HepG2 (cell line): Measurements from ENCODE around the gene ALCAM. TPM values are rescaled to one million over a fixed set of nuclear protein-coding genes. Genes with fewer than 3 reads are reported as not detected.

Experiments
- ATAC-seq: fragments of 200-7000 bp; cut with Tn5 transposase; 3 replicates; pipeline ENCODE4 v1.9.1; 2020; ENCODE audit warnings: mild to moderate bottlenecking, moderate library complexity
- BruUV-seq: library from RNA; stranded (reverse); fragments of 400-500 nt; replicated peaks from 2 replicates; lab custom pipeline; 2021; lab: Mats Ljungman, UMichigan
- CTCF ChIA-PET: fragments of 300-600 bp; formaldehyde crosslinking; extraction: SDS; loops from one replicate; lab custom pipeline; 2021; ENCODE audit warnings: low total read pairs, inconsistent platforms, low intra/inter-chr PET ratio; lab: Yijun Ruan, JAX
- POLR2A ChIA-PET: fragments of 350-600 bp; sonication (Branson Sonifier 250); formaldehyde crosslinking; loops from one replicate; lab custom pipeline; 2020; ENCODE audit warnings: antibody characterized with exemption, inconsistent platforms; lab: Yijun Ruan, JAX
- DNase-seq: peaks from one replicate; pipeline ENCODE4 v3.0.0-alpha.2; 2015; ENCODE audit warnings: low spot score
- FAIRE-seq: peaks from 3 replicates; lab custom pipeline; 2011; peaks lifted over from hg19 to GRCh38; lab: Jason Lieb, UNC
- H2AFZ ChIP-seq: one replicate; pipeline ENCODE4 v1.6.1; 2011; ENCODE audit warnings: low read length, inconsistent platforms
- H3K27ac ChIP-seq: fragments of 300-600 bp; 3 replicates; pipeline ENCODE4 v1.8.0; 2011; ENCODE audit warnings: mixed run types, mild to moderate bottlenecking, mixed read lengths, low read length, inconsistent platforms; ENCODE audit not compliant: insufficient read depth; ENCODE audit errors: extremely low read length
- H3K27me3 ChIP-seq, 2 experiments: fragments of 200-600 bp in 1 of 2; 2 replicates in 1 of 2; 3 replicates in 1 of 2; pipeline versions ENCODE4 v1.6.0 to v1.8.0; 2011; ENCODE audit warnings: low read length in 2 of 2, mild to moderate bottlenecking in 2 of 2, moderate library complexity in 2 of 2, inconsistent platforms in 1 of 2; ENCODE audit not compliant: insufficient read depth in 2 of 2, control insufficient read depth in 1 of 2
- H3K36me3 ChIP-seq, 2 experiments: fragments of 200-600 bp in 1 of 2; replicated peaks in 1 of 2; 2 replicates in 1 of 2; 3 replicates in 1 of 2; pipeline versions ENCODE4 v1.5.1 to v1.8.0; 2011; ENCODE audit warnings: low read length in 2 of 2, inconsistent platforms in 1 of 2; ENCODE audit not compliant: insufficient read depth in 2 of 2, control insufficient read depth in 1 of 2
- H3K4me1 ChIP-seq: 2 replicates; pipeline ENCODE4 v1.5.1; 2012; ENCODE audit warnings: low read length, inconsistent platforms; ENCODE audit not compliant: insufficient read depth
- H3K4me2 ChIP-seq: 2 replicates; pipeline ENCODE4 v1.6.0; 2011; ENCODE audit warnings: low read depth, low read length, inconsistent platforms
- H3K4me3 ChIP-seq, 3 experiments: fragments of 200-600 bp in 1 of 3; sonication (generic), shearing (Covaris generic) in 1 of 3; replicated peaks in 1 of 3; 2 replicates each; pipeline ENCODE4 v1.5.1; 2011 to 2016; ENCODE audit warnings: low read length in 3 of 3, inconsistent platforms in 2 of 3, low read depth in 2 of 3, mild to moderate bottlenecking in 2 of 3, control low read depth in 1 of 3, mixed read lengths in 1 of 3; ENCODE audit not compliant: insufficient read depth in 1 of 3
- H3K79me2 ChIP-seq: one replicate; pipeline ENCODE4 v1.6.1; 2011; ENCODE audit warnings: low read length, inconsistent platforms; ENCODE audit not compliant: insufficient read depth
- H3K9ac ChIP-seq: 2 replicates; pipeline ENCODE4 v1.6.0; 2011; ENCODE audit warnings: mild to moderate bottlenecking, low read depth, low read length, inconsistent platforms; ENCODE audit not compliant: insufficient read depth
- H3K9me3 ChIP-seq: 2 replicates; pipeline ENCODE4 v1.5.1; 2012; ENCODE audit warnings: mild to moderate bottlenecking, low read length
- H4K20me1 ChIP-seq: 2 replicates; pipeline ENCODE4 v1.6.0; 2011; ENCODE audit warnings: inconsistent platforms, mild to moderate bottlenecking, low read length, moderate library complexity; ENCODE audit not compliant: insufficient read depth
- ATF7 ChIP-seq, 2 experiments: fragments of 450-650 bp in 1 of 2; sonication (generic) in 1 of 2; formaldehyde crosslinking in 1 of 2; IDR thresholded peaks; 2 replicates each; pipeline versions ENCODE4 v1.4.0 to v1.6.1; 2016 to 2020; ENCODE audit warnings: antibody characterized with exemption in 1 of 2, mild to moderate bottlenecking in 1 of 2, missing genetic modification reagents in 1 of 2
- ATF7-NPFF ChIP-seq: sonication (generic); formaldehyde crosslinking; IDR thresholded peaks from 2 replicates; pipeline ENCODE4 v1.8.1; 2023; ENCODE audit warnings: mild to moderate bottlenecking, low read depth, missing genetic modification reagents, moderate library complexity
- KLF6 ChIP-seq: IDR thresholded peaks from 2 replicates; pipeline ENCODE4 v1.8.0; 2016; ENCODE audit warnings: missing biosample characterization, missing genetic modification reagents
- MAFF ChIP-seq: IDR thresholded peaks from 2 replicates; pipeline ENCODE4 v1.6.1; 2011; ENCODE audit warnings: low read depth, low read length, improper control_type of control experiment
- MAFK ChIP-seq, 2 experiments: IDR thresholded peaks in 1 of 2; conservative IDR thresholded peaks in 1 of 2; 2 replicates each; pipeline ENCODE4 v1.6.1; 2011; ENCODE audit warnings: improper control_type of control experiment in 2 of 2, low read length in 2 of 2
- MEF2D ChIP-seq: sonication (generic); formaldehyde crosslinking; IDR thresholded peaks from 2 replicates; pipeline ENCODE4 v1.5.1; 2020; ENCODE audit warnings: mild to moderate bottlenecking, missing genetic modification reagents
- NCOR1 ChIP-seq: fragments of 200-600 bp; sonication (generic); IDR thresholded peaks from 2 replicates; pipeline ENCODE4 v1.7.0; 2017; ENCODE audit warnings: antibody characterized with exemption, low read length, borderline replicate concordance
- NFYC ChIP-seq: IDR thresholded peaks from 2 replicates; pipeline ENCODE4 v1.6.1; 2016; ENCODE audit warnings: missing genetic modification reagents, missing compliant biosample characterization
- ZNF205 ChIP-seq: IDR thresholded peaks from 2 replicates; pipeline ENCODE4 v1.6.1; 2018; ENCODE audit warnings: missing biosample characterization, missing genetic modification reagents
- WGBS: methylation state at CpG from one replicate; pipeline ENCODE4 v1.1.6; 2017; ENCODE audit warnings: low lambda C conversion rate; 5-methylcytosine and 5-hydroxymethylcytosine counted together
- in situ Hi-C: cut with HindIII; loops from 2 replicates; pipeline ENCODE4 v1.10.0; 2017; ENCODE audit warnings: low pct_unique_long_range_greater_than_20kb; ENCODE audit not compliant: extremely low pct_ligation_motif_present
- intact Hi-C: fragments of 100-400 bp; cut with micrococcal nuclease; formaldehyde crosslinking; loops from one replicate; pipeline ENCODE4 v1.10.0; 2022; ENCODE audit not compliant: unreplicated experiment
- polyA plus RNA-seq, 8 experiments: library from polyadenylated mRNA; depleted of rRNA in 3 of 8; stranded (reverse) in 7 of 8; unstranded in 1 of 8; fragments of >200 nt; fragmentation: Illumina TruSeq in 4 of 8; extraction: Trizol in 4 of 8; gene quantifications; 2 replicates each; pipeline versions ENCODE4 v1.2.1 to v1.2.3, GENCODE V29; 2011 to 2016; ENCODE audit warnings: low read depth in 4 of 8, missing spikeins in 1 of 8, mixed read lengths in 1 of 8; ENCODE audit not compliant: insufficient read depth in 1 of 8
- total RNA-seq, 5 experiments: library from RNA; depleted of rRNA; stranded (reverse); fragments of >200 nt; fragmentation: Illumina TruSeq; extraction: Trizol; gene quantifications; 2 replicates each; pipeline ENCODE4 v1.2.3, GENCODE V29; 2016; ENCODE audit warnings: low read depth in 1 of 5
- TF ChIP-seq, protein P1 (sequence below): sonication (generic); formaldehyde crosslinking; IDR thresholded peaks from 2 replicates; pipeline ENCODE4 v1.4.0; 2020; ENCODE audit warnings: mild to moderate bottlenecking, missing genetic modification reagents

ALCAM gene
- total and polyA plus RNA-seq, 2 of the 13 experiments (the other 11 are each of a cell fraction or from before 2014, with no cell fraction given), result 26.0 to 33.1 TPM

DNA sequence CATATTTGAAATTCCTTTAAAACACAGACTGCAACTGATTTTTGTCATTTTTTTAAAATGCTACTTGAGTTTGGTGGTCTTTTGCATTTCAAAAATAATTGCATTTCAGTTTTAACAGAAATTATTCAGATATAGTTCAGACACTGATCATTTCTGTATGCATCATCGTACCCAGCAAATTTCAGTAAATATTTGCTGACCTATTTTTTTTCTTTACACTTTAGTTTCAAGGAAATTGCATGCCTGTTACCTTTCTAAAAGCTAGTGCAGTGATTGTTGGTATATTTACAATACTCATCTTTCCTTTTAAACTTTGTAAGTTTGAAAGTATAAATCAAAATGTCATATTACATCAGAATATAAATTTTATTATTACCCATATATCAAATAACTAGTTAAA is 32.4 kb downstream of the ALCAM start:
- Histone ChIP-seq H4K20me1 (no peaks in the 10 kb centered on the region), H3K27ac (no peak overlapping the region), H2AFZ (no peak overlapping the region), H3K4me3 (no peak overlapping the region), H3K79me2 (peaks cover 28% of the 10 kb centered on the region), H3K27me3 (no peaks in the 10 kb centered on the region), H3K9me3 (no peaks in the 10 kb centered on the region), H3K36me3 (peaks cover 1 to 5% of the 10 kb centered on the region in 2 experiments; a peak in 1 of 5 replicates), H3K4me1 (peaks cover 16% of the 10 kb centered on the region), H3K4me2 (no peak overlapping the region), H3K9ac (no peak overlapping the region)
- no peak for DNase-seq
- ChIA-PET CTCF (no interaction called here), POLR2A (no interaction called here)
- no peak for TF ChIP-seq ATF7-NPFF (CRISPR knock-in tag)
- TF ChIP-seq MEF2D (CRISPR knock-in tag), result no peak
- no peak for TF ChIP-seq ATF7 (IDR thresholded peaks at IDR 0.05)
- TF ChIP-seq ATF7 (CRISPR knock-in tag; IDR thresholded peaks at IDR 0.05), result no peak
- TF ChIP-seq MAFK (conservative IDR thresholded peaks at IDR 0.05 in 1 of 2, IDR thresholded peaks at IDR 0.05 in 1 of 2; ENCODE audit: low read length in 2 of 2), result peak; percentile 70 to 84
- TF ChIP-seq MAFF, result peak; percentile 84
- no peak for ATAC-seq
- no TSS peak for BruUV-seq
- intact Hi-C loops, result no loop called here
- in situ Hi-C loops, result no loop called here
- 38% methylated on average over 1 of the region's 1 CpG for WGBS
- FAIRE-seq, result no peak

- WGBS, result 100% methylated on average over 1 of the region's 1 CpG
- FAIRE-seq, result no peak
- intact Hi-C loops, result no loop called here
- Histone ChIP-seq H3K4me3 (no peak overlapping the region), H3K27ac (no peak overlapping the region), H3K36me3 (peaks cover 1 to 5% of the 10 kb centered on the region in 2 experiments; a peak in 1 of 5 replicates), H2AFZ (no peak overlapping the region), H3K27me3 (no peaks in the 10 kb centered on the region), H3K9ac (no peak overlapping the region), H4K20me1 (no peaks in the 10 kb centered on the region), H3K4me1 (peaks cover 16% of the 10 kb centered on the region), H3K9me3 (no peaks in the 10 kb centered on the region), H3K4me2 (no peak overlapping the region), H3K79me2 (peaks cover 23% of the 10 kb centered on the region)
- ChIA-PET POLR2A (no interaction called here), CTCF (no interaction called here)
- no peak for TF ChIP-seq NCOR1
- no peak for TF ChIP-seq NFYC (CRISPR knock-in tag)
- no peak for TF ChIP-seq ZNF205 (CRISPR knock-in tag)
- no peak for TF ChIP-seq KLF6 (CRISPR knock-in tag)
- TF ChIP-seq, protein P1, sequence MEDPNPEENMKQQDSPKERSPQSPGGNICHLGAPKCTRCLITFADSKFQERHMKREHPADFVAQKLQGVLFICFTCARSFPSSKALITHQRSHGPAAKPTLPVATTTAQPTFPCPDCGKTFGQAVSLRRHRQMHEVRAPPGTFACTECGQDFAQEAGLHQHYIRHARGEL (CRISPR knock-in tag), result no peak
- in situ Hi-C loops, result no loop called here
- DNase-seq, result no peak
- BruUV-seq, result no TSS peak
- no peak for ATAC-seq
Observed at GRCh38 chr3:105399611-105400010, 32.9 kb downstream of the ALCAM start.
